Mesenchymal stem cell (in vitro differentiated cells and primary cell): Measurements from ENCODE around the gene CLDN7.
A peak's percentile ranks its signal among the peaks of the same experiment; 100 is the strongest.

Source experiments
- DNase-seq: peaks from one replicate; pipeline ENCODE4 v3.0.0-alpha.2; 2013
- H2AFZ ChIP-seq: one replicate; pipeline ENCODE4 v1.6.1; 2013; ENCODE audit warnings: low read depth, mild to moderate bottlenecking, control low read depth, inconsistent platforms, low read length, moderate library complexity
- H2AK5ac ChIP-seq: 2 replicates; pipeline ENCODE4 v1.6.1; 2013; ENCODE audit warnings: low read length, moderate library complexity, mild to moderate bottlenecking, inconsistent platforms; ENCODE audit not compliant: severe bottlenecking
- H2BK120ac ChIP-seq: one replicate; pipeline ENCODE4 v1.6.1; 2013; ENCODE audit warnings: low read depth, mild to moderate bottlenecking, inconsistent platforms, low read length, moderate library complexity
- H2BK12ac ChIP-seq, 2 experiments: one replicate each; pipeline ENCODE4 v1.6.1; 2013; ENCODE audit warnings: inconsistent platforms in 2 of 2, low read length in 2 of 2, mild to moderate bottlenecking in 2 of 2, moderate library complexity in 2 of 2, control low read depth in 1 of 2
- H2BK15ac ChIP-seq: one replicate; pipeline ENCODE4 v1.6.1; 2013; ENCODE audit warnings: mild to moderate bottlenecking, low read depth, inconsistent platforms; ENCODE audit not compliant: poor library complexity, severe bottlenecking
- H2BK5ac ChIP-seq: 2 replicates; pipeline ENCODE4 v1.6.1; 2013; ENCODE audit warnings: low read depth, mild to moderate bottlenecking, low read length, control low read depth, inconsistent platforms; ENCODE audit not compliant: poor library complexity, severe bottlenecking
- H3K14ac ChIP-seq, 2 experiments: one replicate each; pipeline ENCODE4 v1.6.1; 2013; ENCODE audit warnings: inconsistent platforms in 2 of 2, low read length in 2 of 2, control low read depth in 1 of 2, mild to moderate bottlenecking in 1 of 2, moderate library complexity in 1 of 2
- H3K18ac ChIP-seq, 2 experiments: one replicate each; pipeline ENCODE4 v1.6.1; 2013; ENCODE audit warnings: inconsistent platforms in 2 of 2, low read length in 2 of 2, control low read depth in 1 of 2, low read depth in 1 of 2, mild to moderate bottlenecking in 1 of 2
- H3K23ac ChIP-seq, 2 experiments: one replicate each; pipeline ENCODE4 v1.6.1; 2013; ENCODE audit warnings: inconsistent platforms in 2 of 2, low read length in 2 of 2, mild to moderate bottlenecking in 2 of 2, moderate library complexity in 2 of 2, control low read depth in 1 of 2
- H3K27ac ChIP-seq: 2 replicates; pipeline ENCODE4 v1.5.1; 2013; ENCODE audit warnings: mild to moderate bottlenecking, moderate library complexity, low read length, control low read depth, inconsistent platforms; ENCODE audit not compliant: poor library complexity, severe bottlenecking
- H3K27me3 ChIP-seq, 2 experiments: 2 replicates each; pipeline versions ENCODE4 v1.6.1 to v1.7.0; 2013; ENCODE audit warnings: low read length in 2 of 2, mild to moderate bottlenecking in 2 of 2, moderate library complexity in 2 of 2, control low read depth in 1 of 2, inconsistent platforms in 1 of 2; ENCODE audit not compliant: control insufficient read depth in 1 of 2, insufficient read depth in 1 of 2
- H3K36me3 ChIP-seq, 2 experiments: 2 replicates each; pipeline versions ENCODE4 v1.6.1 to v1.7.0; 2013; ENCODE audit warnings: low read length in 2 of 2, control low read depth in 1 of 2, inconsistent platforms in 1 of 2, low read depth in 1 of 2, mild to moderate bottlenecking in 1 of 2; ENCODE audit not compliant: insufficient read depth in 2 of 2, control insufficient read depth in 1 of 2
- H3K4ac ChIP-seq, 2 experiments: one replicate each; pipeline ENCODE4 v1.6.1; 2013; ENCODE audit warnings: inconsistent platforms in 2 of 2, low read length in 2 of 2, mild to moderate bottlenecking in 2 of 2, moderate library complexity in 2 of 2, control low read depth in 1 of 2, low read depth in 1 of 2
- H3K4me1 ChIP-seq: 2 replicates; pipeline ENCODE4 v1.6.1; 2013; ENCODE audit warnings: low read depth, low read length, control low read depth; ENCODE audit not compliant: control insufficient read depth, insufficient read depth
- H3K4me2 ChIP-seq: 2 replicates; pipeline ENCODE4 v1.6.1; 2013; ENCODE audit warnings: low read length, mild to moderate bottlenecking, inconsistent platforms; ENCODE audit not compliant: poor library complexity, severe bottlenecking
- H3K4me3 ChIP-seq, 2 experiments: 2 replicates each; pipeline versions ENCODE4 v1.5.1 to v1.7.0; 2013; ENCODE audit warnings: low read length in 2 of 2, mild to moderate bottlenecking in 2 of 2, control low read depth in 1 of 2, low read depth in 1 of 2; ENCODE audit not compliant: insufficient read depth in 1 of 2
- H3K79me1 ChIP-seq: replicated peaks from 2 replicates; pipeline ENCODE4 v1.6.1; 2013; ENCODE audit warnings: mild to moderate bottlenecking, control low read depth, low read length, inconsistent platforms; ENCODE audit not compliant: poor library complexity, severe bottlenecking
- H3K9ac ChIP-seq: 2 replicates; pipeline ENCODE4 v1.7.0; 2013; ENCODE audit warnings: mild to moderate bottlenecking, low read length, moderate library complexity
- H3K9me3 ChIP-seq: 2 replicates; pipeline ENCODE4 v1.7.0; 2013; ENCODE audit warnings: mild to moderate bottlenecking, low read length; ENCODE audit not compliant: control insufficient read depth
- H4K8ac ChIP-seq: one replicate; pipeline ENCODE4 v1.6.1; 2013; ENCODE audit warnings: inconsistent platforms, mild to moderate bottlenecking, low read length, moderate library complexity
- H4K91ac ChIP-seq: one replicate; pipeline ENCODE4 v1.6.1; 2013; ENCODE audit warnings: mild to moderate bottlenecking, low read length, inconsistent platforms
- WGBS: methylation state at CpG from one replicate; pipeline ENCODE4 v1.1.7; 2013; ENCODE audit warnings: mixed read lengths; 5-methylcytosine and 5-hydroxymethylcytosine counted together

The CLDN7 gene

DNA sequence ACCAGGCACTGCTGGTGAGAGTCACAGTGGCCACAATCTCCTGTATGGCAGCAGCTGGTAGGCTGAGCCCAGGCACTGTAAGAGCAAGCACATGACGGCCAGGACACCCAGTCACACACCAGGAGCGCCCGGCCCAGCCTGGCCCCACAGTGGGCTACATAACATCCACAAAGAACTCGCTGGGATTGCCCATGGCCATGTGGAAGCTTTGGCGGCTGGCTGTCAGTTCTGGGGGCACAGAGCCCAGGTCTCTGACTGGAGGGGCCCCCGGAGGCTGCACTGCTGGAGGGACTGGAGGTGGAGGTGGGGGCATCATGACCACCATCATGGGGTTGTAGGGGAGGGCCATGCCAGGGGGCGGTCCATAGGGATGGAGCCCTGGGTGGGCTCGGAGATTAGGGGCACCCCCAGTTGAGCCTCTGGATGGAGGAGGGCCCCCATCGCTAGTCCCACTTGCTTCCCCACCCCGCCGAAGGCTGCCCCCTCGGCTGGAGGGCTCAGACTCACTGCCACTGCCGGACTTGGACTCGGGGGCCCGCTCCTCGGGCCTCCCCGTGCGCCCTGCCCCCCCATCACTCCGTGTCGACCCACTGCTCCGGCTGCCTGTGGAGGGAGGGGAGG, 36.5 kb downstream of the CLDN7 start:
- Histone ChIP-seq H2BK12ac (no peak overlapping the region), H3K4me3 (no peak overlapping the region), H3K4ac (no peak overlapping the region), H3K18ac (no peak overlapping the region), H3K27me3 (no peaks in the 10 kb centered on the region), H4K8ac (no peak overlapping the region), H4K91ac (no peak overlapping the region), H3K27ac (peak overlapping the region; percentile 12), H3K36me3 (peaks cover 91 to 96% of the 10 kb centered on the region in 2 experiments), H2BK15ac (no peak overlapping the region), H3K14ac (no peak overlapping the region), H3K23ac (no peak overlapping the region), H3K4me1 (peaks cover 52% of the 10 kb centered on the region), H2BK5ac (no peak overlapping the region), H2AFZ (no peak overlapping the region), H3K4me2 (no peak overlapping the region), H2BK120ac (no peak overlapping the region), H3K79me1 (peaks cover 37% of the 10 kb centered on the region), H3K9ac (peak overlapping the region; percentile 3), H3K9me3 (no peaks in the 10 kb centered on the region), H2AK5ac (no peak overlapping the region)
- WGBS, result 93% methylated on average over 20 of the region's 21 CpGs
- no peak for DNase-seq

DNA sequence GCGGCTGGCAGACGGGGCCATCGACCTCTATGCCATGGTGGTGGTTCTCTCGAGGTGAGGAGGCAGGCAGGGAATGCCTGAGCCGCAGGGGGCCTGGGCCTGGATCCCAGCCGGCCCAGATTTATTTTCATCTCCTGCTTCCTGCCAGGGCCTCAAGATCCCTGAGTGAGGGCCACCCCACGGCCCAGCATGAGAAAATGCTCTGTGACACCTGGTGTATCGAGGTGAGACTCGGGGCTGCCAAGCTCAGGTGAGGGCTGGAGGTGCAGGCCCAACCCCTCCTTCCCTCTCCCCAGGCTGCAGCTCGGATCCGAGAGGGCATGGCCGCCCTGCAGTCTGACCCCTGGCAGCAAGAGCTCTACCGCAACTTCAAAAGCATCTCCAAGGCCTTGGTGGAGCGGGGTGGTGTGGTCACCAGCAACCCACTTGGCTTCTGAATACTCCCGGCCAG, 37.6 kb downstream of the CLDN7 start:
- Histone ChIP-seq H3K9ac (no peak overlapping the region), H2AK5ac (peak overlapping the region; percentile 8), H3K27ac (peak overlapping the region; percentile 60), H3K36me3 (peaks cover 83 to 85% of the 10 kb centered on the region in 2 experiments), H2BK12ac (peak overlapping the region in 1 of 2 experiments; percentile 16), H3K79me1 (peaks cover 34% of the 10 kb centered on the region), H3K23ac (no peak overlapping the region), H3K14ac (no peak overlapping the region), H3K18ac (no peak overlapping the region), H3K4ac (no peak overlapping the region), H3K4me1 (peaks cover 54% of the 10 kb centered on the region), H2BK120ac (no peak overlapping the region), H4K91ac (no peak overlapping the region), H4K8ac (no peak overlapping the region), H3K9me3 (no peaks in the 10 kb centered on the region), H2BK15ac (no peak overlapping the region), H3K4me3 (no peak overlapping the region), H2AFZ (no peak overlapping the region), H3K27me3 (no peaks in the 10 kb centered on the region), H2BK5ac (no peak overlapping the region), H3K4me2 (no peak overlapping the region)
- DNase-seq, result no peak
- WGBS, result 85% methylated on average over 15 of the region's 15 CpGs

DNA sequence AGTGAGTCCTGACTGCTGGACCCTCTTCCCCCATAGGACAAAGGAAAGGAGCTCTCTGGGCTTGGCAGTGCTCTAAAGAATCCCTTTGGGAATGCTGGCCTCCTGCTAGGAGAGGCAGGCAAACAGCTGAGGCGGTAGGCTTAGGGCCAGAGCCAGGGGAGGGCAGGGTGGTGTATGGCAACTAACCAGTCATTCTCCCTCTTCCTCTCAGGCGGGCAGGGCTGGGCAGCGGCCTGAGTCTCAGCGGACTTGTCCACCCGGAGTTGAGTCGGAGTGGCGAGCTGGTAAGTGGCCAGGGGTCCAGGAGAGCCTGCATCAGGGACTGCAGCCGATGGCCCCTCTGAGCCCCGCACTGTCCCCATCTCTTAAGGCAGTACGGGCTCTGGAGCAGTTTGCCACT, 38.2 kb downstream of the CLDN7 start:
- H3K27me3 ChIP-seq, result no peaks in the 10 kb centered on the region
- no peak overlapping the region for H2BK15ac ChIP-seq
- H3K23ac ChIP-seq, result no peak overlapping the region
- no peak overlapping the region for H2BK120ac ChIP-seq
- H4K8ac ChIP-seq, result no peak overlapping the region
- no peak overlapping the region for H2BK5ac ChIP-seq
- H2AFZ ChIP-seq, result no peak overlapping the region
- 97% methylated on average over 10 of the region's 10 CpGs for WGBS
- no peak overlapping the region for H4K91ac ChIP-seq
- H3K9ac ChIP-seq, result peak overlapping the region; percentile 12
- H3K4me2 ChIP-seq, result no peak overlapping the region
- peaks cover 31% of the 10 kb centered on the region for H3K79me1 ChIP-seq
- H2AK5ac ChIP-seq, result peak overlapping the region; percentile 9
- H3K18ac ChIP-seq, result no peak overlapping the region
- DNase-seq, result no peak
- no peak overlapping the region for H3K4me3 ChIP-seq
- no peak overlapping the region for H3K14ac ChIP-seq
- peaks cover 78 to 79% of the 10 kb centered on the region in 2 experiments for H3K36me3 ChIP-seq
- H3K27ac ChIP-seq, result peak overlapping the region; percentile 76
- no peak overlapping the region for H3K4ac ChIP-seq
- H2BK12ac ChIP-seq, result no peak overlapping the region
- H3K4me1 ChIP-seq, result peaks cover 58% of the 10 kb centered on the region
- no peaks in the 10 kb centered on the region for H3K9me3 ChIP-seq

DNA sequence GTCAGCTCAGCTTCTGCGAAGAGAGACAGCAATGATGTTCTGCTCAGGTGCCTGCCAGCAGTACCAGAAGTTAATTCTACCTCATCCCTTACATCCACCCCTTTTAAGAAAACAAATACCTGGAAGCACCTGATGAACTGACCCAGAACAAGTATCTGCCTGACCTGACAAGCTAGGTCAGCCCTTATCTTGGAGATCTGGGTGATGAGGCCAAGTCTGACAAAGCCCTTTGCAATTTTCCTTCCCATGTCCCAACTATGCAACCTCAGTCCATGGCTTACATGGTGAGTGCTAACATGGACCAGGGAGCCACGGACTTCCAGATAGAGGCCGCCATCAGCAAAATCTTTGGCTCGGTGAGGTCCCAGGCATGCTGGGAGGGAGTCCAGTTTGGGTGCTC, 38.9 kb downstream of the CLDN7 start:
- Histone ChIP-seq H3K23ac (no peak overlapping the region), H3K9ac (no peak overlapping the region), H3K36me3 (peaks cover 70 to 72% of the 10 kb centered on the region in 2 experiments), H3K14ac (no peak overlapping the region), H3K4ac (no peak overlapping the region), H3K4me3 (no peak overlapping the region), H3K27ac (peak overlapping the region; percentile 1), H2BK120ac (no peak overlapping the region), H2AK5ac (no peak overlapping the region), H3K18ac (no peak overlapping the region), H2BK15ac (no peak overlapping the region), H4K91ac (no peak overlapping the region), H3K4me2 (no peak overlapping the region), H2BK12ac (no peak overlapping the region), H3K9me3 (no peaks in the 10 kb centered on the region), H3K79me1 (peaks cover 33% of the 10 kb centered on the region), H4K8ac (no peak overlapping the region), H2AFZ (no peak overlapping the region), H2BK5ac (no peak overlapping the region), H3K27me3 (no peaks in the 10 kb centered on the region), H3K4me1 (peaks cover 62% of the 10 kb centered on the region)
- 92% methylated on average over 4 of the region's 4 CpGs for WGBS
- no peak for DNase-seq
